Right lung (tissue), 5 donors: Measurements from ENCODE around the gene ARHGEF17. TPM values are rescaled to one million over a fixed set of nuclear protein-coding genes. Genes with fewer than 3 reads are reported as not detected.

Source experiments
- DNase-seq, 2 donors: peaks; one replicate each; pipeline ENCODE4 v3.0.0-alpha.2; 2013
- polyA plus RNA-seq, 5 donors: library from polyadenylated mRNA; unstranded; fragments of 120-200 nt; gene quantifications; one replicate each; pipeline versions ENCODE4 v1.2.1 to v1.2.3, GENCODE V29; 2013; ENCODE audit warnings: inconsistent platforms in 1 of 5, low replicate concordance in 1 of 5; ENCODE audit not compliant: insufficient read length in 5 of 5, insufficient read depth in 1 of 5

Gene ARHGEF17
- polyA plus RNA-seq, 5 donors: 54.0 to 91.6 (median 85.9) TPM

DNA sequence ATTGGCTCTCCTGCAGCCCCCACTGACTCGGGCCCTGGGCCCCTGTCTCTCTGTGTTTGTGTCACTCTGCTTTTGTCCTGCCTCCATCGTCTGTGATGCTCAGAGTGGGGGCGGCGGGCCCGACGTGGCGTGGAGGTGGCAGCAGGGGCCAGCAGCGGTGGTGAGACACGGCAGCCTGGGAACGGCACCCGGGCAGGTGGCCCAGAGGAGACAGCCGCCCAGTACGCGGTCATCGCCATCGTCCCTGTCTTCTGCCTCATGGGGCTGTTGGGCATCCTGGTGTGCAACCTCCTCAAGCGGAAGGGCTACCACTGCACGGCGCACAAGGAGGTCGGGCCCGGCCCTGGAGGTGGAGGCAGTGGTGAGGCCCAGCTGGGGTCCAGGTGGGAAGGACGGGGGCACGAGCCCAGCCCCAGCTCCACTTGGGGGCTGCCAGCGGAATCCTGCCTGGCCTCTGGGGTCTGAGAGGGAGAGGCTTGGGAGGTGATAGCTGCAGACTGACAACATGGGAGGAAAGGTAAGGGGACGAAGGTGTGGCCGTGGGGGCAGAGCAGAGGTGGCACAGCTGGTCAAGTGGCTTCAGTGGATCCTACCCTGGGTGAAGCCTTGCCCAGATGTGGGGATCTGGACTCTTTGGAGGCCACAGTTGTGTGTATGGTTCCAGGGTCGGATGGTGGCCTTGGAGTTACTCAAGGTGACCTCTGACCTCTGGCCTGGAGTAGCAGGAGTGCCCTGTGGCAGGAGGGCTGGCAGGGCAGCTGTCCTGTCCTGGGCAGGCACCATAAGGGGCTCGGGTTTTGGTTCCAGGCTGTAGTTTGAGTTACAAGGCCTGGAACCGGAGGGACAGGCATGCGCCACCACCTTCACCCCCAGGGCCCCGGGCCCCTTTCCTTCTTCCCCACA, 84.3 kb downstream of the ARHGEF17 start:
- no peak for DNase-seq

DNA sequence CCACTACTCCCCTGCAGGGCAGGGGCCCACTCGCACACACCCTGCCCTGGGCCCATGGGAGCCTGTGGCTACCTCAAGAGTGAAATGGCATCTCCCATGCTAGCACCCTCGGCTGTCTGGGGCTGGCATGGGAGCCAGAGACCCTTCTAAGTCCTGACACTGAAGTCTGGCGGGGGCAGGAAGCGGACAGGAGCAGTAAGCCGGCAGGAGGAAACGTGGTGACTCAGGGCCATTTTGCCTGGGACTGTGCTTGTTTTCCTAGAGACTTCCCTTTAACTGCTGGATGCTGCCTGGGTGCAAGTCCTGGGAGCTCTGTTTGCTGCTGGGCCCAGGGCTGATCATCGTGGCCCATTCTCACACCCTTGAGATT, 84.9 kb downstream of the ARHGEF17 start:
- DNase-seq: no peak

DNA sequence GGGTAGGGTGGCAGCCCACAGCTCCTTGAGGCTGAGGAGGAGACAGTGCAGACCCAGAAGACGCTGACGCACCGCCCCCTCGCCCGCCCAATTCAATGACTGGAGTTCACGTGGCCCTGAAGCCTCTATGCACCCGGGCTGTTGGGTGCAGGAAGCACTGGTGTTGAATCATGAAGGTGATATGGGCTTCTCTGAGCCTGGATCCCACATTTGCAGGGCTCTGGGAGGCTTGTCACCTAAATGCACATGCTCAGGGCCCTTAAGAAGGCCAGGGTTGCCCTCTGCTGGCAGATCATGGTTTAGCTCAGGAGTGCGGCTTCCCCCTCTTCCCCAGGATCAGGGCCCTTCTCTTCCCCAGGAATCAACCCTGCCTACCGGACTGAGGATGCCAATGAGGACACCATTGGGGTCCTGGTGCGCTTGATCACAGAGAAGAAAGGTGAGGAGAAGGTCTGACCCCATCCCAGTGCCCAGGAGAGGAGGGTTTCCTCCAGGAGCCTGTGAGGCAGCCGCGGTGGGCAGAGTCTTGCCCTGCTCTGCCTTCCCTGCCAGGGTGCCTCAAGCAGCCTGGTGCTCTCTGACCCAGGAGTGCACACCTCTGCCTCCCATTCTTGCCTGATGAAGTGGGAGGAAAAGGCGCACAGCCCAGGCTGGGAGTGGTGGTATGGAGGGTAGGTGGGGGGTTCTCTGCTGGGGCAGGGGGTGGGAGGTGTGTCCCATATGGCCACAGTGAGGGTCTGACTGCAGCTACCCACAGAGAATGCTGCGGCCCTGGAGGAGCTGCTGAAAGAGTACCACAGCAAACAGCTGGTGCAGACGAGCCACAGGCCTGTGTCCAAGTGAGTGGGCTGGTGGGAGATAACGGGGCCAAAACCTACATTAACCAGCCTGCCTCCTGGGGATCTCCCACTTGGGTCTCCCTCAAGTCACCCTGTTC, 85.7 kb downstream of the ARHGEF17 start:
- peak; percentile 47 to 62 for DNase-seq

DNA sequence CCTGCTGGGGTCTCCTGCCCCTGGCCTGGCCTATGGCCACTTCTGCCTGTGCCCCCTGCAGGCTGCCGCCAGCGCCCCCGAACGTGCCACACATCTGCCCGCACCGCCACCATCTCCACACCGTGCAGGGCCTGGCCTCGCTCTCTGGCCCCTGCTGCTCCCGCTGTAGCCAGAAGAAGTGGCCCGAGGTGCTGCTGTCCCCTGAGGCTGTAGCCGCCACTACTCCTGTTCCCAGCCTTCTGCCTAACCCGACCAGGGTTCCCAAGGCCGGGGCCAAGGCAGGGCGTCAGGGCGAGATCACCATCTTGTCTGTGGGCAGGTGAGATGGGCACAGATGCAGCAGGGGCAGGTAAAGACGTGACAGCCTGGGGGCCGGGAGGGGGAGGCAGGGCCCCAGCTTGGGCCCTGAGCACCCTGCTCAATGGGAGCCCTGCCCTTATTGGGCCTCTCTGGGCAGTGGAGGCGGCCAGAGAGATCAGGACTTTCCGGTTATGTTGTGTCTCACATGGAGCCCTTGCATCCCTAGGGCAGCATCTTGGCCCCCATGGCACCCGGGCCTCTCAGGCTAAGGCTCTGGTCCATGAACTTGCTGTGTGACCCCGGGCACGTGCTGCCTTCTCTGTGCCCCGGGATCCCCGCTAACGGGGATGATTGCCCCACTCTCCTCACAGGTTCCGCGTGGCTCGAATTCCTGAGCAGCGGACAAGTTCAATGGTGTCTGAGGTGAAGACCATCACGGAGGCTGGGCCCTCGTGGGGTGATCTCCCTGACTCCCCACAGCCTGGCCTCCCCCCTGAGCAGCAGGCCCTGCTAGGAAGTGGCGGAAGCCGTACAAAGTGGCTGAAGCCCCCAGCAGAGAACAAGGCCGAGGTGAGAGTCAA, 86.6 kb downstream of the ARHGEF17 start:
- no peak for DNase-seq

DNA sequence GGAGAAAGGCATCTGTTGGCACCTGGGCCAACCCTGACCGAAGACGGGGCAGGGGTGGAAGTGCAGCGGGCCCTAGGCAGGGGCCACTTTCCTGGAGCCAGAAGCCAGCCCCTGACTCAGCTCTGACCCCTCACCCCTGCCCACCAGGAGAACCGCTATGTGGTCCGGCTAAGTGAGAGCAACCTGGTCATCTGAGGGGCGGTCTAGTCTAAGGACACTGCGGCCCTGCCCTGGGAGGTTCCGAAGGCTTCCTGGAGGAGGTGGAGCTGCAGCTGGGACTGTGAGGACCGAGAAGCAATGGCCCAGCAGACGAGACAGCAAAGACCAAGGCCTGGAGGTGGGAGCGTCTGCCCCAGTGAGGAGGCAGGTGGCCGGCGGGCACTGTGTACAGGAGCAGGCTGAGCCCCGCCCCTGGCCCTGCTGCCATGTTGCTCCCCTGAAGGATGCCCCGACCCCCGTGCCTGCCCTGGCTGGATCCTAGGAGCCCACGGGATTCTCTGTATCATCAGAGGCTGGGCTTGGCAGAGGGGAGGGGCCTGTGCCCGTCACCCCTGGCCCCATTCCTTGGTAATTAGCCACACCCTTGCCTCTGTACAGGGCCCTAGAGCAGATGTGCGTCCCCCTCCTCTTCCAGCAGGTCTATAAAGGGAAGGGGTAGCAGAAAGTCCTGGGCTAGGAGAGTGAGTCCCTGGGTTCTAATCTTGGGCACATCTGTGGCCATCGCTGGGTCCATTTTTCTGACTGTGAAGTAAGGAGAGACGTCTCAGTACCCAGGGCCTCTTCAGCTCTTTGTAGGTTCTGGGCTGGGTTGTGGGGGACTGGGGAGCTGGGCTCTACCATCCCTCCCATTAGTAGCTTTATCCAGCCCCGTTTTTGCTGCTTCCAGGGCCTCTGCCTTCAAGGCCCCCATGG, 87.5 kb downstream of the ARHGEF17 start:
- DNase-seq: no peak

DNA sequence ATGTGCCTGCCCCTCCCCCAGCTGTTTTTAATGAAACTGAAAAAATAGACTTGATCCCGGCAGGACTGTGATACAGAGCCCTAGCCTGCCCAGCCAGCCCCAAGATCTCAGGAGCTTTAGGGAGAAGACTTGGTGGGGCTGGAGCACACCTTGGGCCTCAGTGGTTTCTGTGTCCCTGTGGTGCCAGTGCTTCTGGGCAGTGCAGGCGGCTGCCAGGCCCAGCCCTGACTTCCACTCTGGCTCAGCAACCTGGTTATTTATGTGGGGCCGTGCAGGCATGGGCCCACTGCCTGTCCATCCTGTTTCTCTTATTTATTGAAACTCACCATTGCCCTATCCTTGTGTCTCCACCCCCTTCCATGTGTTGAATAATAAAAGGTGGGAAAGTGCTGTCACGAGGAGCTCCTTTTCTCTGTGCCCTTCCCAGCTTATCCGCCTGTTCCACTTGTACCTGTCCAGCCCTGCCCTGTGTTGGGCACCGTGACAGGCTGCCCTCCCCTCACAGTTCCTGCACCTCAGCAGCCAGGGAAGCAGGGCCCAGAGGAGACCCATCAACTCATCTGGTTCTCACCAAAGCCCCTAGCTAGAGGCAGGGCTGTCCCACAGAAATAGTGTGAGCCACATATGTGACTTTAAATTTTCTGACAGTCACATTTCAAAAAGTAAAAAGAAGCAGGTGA, 88.3 kb downstream of the ARHGEF17 start:
- DNase-seq: no peak

DNA sequence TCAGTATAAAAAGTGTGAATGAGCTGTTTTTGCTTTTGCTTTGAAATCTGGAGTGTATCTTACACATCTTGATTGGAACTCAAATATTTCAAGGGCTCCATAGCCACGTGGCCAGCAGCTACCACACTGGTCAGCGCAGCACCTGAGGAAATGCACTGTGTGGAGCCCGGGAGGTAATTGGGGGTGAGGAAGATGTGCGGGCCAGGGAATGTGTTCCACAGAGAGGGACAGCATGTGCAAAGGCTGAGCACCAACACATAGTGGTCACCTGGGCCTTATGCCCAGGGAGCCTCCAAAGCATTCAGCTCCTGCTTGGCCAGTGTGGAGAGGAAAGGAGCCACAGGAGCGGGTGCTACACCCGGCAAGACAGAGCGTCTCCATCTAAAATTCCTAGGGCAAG, 88.9 kb downstream of the ARHGEF17 start:
- DNase-seq: no peak

DNA sequence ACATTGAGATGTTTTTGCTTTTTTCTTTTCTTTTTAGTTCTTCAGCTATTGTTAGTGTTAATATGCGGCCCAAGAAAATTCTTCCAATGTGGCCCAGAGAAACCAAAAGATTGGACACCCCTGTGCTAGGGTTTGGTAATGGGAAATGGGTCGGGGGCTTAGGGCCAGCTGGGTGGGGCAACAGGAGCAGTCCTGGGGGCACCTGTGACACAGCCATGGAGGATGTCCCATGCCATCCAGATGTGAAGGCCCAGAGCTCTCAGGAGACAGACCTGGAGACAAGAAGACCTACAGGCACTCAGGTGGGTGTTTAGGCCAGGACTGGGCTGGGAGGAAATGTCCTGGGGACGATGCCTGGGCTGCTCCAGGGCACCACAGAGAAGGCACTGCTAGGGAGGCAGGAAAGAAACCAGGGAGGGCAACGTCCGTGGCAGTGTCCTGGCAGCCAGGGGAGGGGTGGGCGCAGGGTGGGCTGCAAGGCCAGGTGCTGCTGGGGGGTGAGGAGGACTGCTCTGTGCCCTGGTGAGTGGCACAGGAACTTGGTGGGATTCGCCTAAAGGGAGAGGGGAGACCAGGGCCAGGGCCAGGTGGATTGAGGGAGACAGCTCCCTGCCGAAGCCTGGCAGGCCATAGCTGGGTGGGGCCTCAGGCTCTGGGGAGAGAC, 89.5 kb downstream of the ARHGEF17 start:
- DNase-seq: no peak

DNA sequence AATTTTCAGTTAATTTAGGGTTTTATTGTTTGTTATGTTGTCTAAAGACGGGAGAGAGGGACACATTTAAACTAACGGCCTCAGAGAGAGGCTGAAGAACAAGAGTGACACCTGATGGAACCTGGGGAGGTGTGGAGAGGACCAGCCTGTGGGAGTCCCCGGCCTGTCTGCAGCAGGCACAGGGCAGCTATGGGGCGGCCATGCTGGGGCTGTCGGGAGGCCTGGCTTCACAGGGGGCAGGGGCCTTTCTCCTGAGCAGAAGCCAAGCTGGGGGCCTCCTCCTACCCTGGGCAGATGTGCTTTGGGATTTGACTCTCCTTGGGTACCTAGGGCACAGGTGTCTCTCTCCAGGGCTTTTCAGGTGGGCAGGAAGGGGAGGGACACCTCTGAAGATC, 90.1 kb downstream of the ARHGEF17 start:
- DNase-seq: no peak

DNA sequence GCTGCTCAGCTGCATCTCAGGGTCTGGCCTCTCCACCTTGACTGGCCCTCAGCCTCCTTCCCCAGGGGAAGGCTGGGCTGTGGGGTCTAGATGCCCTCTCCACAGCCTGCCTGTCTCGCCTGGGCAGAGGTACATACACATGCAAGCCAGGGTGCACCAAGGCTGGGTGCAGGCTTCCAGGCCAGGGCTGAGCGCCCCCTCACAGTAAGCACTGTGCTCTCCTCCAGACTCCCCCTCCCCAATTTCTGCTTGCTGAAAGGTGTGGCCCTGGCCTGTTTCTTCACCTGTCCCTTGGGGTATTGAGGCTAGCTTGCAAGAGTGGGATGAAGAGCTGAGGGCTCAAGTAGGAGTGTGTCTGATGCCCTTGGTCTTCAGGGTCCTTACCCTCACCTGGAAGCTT, 90.6 kb downstream of the ARHGEF17 start:
- no peak for DNase-seq

DNA sequence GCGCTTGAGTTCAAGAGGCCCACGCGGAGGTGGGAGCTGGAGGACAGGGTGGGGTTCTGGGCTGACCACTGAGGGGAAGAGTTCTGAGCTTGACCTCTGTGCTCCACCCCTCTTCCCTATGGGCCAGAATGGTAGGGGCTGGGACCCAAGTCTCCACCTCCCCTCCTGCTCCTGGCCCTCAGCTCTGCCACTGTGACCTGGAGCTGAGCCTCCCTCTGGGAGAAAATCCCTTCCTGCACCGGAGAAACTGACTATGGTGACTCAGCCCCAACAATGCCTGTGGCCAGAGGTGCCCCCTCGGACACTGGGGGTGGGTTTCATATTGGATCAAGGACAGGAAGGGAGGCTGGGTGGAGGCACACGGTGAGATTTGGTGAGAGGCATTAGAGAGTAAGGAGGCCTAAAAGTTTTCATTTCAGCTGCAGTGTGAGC, 91.1 kb downstream of the ARHGEF17 start:
- DNase-seq: no peak

DNA sequence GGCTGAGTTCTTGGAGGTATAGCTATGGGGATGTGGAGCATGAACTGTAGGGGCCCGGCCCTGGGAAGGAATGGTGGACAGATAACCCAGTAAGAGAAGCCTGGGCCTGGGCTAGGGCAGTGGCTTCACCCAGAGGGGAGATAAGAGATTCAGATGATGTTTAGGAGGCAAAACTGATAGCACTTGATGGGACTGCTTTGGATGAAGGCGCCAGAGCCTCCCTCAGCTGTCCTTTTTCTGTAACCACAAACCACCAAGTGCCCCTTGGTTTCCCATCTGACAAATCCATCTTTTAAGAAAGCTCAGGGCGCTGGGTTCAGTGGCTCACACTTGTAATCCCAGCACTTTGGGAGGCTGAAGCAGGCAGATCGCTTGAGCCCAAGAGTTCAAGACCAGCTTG, 91.6 kb downstream of the ARHGEF17 start:
- no peak for DNase-seq

DNA sequence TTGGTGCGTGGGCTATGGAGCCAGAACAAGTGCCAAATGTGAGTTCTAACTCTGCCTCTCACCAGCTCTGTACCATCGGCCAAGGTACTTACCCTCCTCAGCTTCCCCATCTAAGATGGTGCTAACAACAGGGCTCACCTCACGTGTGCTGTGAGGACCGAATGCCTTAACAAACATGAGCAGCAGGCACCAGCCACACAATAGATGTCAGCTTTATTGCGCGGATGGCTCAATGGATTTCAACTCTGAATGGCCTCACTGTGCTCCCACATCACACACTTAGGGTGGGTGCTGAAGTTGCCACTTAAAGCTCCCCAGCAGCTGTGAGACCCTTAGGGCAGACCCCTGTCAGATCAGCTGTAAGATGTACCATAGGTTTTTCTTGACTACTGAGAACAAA, 92.2 kb downstream of the ARHGEF17 start:
- DNase-seq: no peak

DNA sequence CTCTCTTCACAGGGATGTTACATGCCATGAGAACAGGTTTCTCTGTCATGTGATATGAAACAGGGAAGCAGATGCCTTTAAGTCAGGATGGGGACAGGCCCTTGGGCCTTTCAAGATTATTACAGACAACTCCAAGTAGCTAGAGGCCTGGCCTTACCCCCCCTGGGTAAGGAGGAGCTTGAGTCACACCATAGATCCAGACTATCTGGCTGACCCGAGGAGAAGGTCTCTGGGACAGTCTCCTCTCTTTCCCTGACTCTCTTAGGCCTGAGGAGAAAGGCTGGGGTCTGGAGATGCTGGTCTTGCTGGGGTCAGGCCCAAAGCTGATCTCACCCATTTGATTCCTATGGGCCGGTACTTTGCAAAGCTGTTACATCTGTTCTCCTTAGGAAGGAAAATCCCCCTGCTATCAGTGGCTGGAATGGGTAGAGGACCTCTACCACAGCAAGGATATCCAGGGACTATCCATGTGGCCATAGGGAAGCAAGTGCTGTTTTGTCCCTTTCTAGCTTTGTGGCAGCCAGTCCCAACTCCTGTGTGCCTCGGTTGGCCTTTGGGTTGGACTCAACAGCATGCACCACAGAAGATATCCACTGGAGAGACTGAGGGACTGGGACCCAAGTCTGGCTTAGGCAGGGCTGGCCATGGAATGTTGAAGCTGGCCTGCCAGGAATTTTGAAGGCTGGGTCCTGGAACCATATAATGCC, 93.3 kb downstream of the ARHGEF17 start:
- DNase-seq: no peak

DNA sequence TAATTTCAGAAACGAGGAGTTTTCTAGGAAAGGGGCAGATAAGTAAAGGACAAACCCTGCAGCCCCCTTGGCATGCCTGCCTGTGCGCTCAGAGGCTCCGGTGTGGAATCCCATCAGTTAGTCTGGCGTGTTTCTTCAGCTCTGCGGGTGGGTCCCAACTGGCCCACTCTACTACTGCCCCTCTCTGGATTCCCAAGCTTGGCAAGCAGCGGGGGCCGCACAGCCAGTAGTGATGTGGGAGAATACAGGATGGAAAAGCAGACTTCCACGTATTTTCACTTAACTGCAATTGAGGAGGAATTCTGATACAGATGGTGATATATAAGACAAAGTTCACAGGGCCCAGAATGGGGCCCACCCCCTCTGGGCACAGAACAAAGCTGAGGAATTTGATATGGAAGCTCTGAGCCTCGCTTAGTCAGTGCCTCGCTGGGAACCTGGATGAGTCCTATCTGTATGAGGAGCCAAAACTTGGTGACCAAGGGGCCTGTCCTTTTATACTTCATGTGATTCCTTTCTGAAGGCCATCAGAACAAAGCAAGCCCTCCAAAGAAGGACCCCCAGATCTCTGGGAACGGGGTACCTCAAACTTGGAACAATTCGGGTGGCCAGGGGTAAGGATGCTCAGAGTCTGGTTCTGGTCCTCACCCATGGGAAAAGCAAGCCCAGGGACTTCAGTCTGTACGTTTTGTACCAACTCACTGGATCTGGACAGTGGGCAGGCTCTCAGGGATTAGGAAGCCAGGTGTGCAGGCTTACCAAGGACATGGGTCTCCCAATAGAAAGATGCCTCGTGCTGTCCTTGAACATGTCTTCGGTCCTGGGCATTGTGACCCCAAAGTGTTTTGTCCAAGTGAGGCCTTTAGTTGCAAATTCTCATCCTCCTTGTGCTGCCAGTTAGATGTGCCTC, 94.1 kb downstream of the ARHGEF17 start:
- no peak for DNase-seq

DNA sequence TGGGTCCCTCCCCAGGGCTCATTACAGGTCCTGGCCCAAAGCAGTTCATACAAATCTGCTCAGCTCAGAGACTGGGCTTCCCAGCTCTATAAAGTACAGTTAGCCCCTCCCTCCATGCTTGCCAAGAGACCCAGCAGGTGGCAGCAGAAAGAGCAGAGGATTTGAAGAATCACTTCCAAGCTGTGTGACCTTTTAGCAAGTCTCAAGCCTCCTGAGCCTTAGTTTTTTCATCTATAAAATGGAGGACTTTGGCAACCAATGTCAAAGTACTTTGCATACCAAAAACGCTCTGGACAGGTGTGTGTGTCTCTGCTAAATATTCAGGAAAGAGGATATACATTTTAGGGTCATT, 94.7 kb downstream of the ARHGEF17 start:
- DNase-seq: no peak

DNA sequence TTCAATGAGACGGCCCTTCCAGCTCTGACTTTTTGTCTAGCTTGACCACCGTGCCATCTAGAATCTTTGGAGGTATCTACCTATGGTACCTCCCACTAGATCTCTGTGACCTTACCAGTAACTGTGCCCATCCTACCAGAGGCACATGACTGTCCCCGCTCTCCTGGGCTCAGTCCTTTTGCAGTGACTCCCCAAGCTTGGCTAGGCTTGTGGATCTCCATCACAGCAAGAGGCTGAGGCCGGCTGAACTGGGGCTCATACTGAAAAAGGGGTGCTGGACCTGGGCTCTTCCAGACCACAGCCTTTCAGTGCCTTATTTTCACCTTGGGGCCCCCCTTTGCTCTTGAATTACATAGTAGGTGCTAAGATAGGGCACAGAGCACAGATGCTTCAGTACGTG, 95.5 kb downstream of the ARHGEF17 start:
- DNase-seq: no peak

DNA sequence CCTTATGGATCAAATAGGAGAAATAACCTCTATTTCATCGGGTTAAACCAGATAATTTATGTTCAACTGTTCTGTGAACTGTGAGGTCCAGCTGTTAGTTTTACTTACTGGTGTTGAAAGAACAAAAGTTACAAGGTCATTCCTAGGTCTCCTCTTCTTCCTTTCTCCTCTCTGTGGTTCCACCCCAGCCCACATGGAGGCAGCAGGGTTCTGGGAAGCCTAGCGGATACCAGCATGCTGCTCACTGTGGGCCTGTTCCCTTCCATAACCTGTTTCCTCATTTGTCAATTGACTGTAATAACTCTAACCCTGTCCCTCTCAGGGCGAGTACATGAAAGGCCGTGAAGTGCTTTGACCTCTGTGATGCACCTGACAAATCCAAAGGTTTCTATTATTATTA, 96.0 kb downstream of the ARHGEF17 start:
- no peak for DNase-seq
